MCF 10A (cell line): ENCODE results near the gene HES7. TPM values are rescaled to one million over a fixed set of nuclear protein-coding genes. Genes with fewer than 3 reads are reported as not detected.

Experiments used
- BruUV-seq: library from RNA; stranded (reverse); fragments of 400-500 nt; replicated peaks from 2 replicates; lab custom pipeline; 2021; lab: Mats Ljungman, UMichigan
- CTCF ChIA-PET: fragments of 300-600 bp; sonication (Branson Sonifier 250); formaldehyde crosslinking; extraction: SDS; loops from one replicate; lab custom pipeline; 2021; ENCODE audit warnings: antibody characterized with exemption, inconsistent platforms; lab: Yijun Ruan, JAX
- POLR2A ChIA-PET: fragments of 300-600, 350-650 bp; sonication (Branson Sonifier 250); formaldehyde crosslinking; extraction: SDS; loops from one replicate; lab custom pipeline; 2020; ENCODE audit warnings: antibody characterized with exemption, inconsistent platforms; lab: Yijun Ruan, JAX
- DNase-seq: peaks from one replicate; pipeline ENCODE4 v3.0.0-alpha.2; 2018; ENCODE audit not compliant: unreplicated experiment
- H3K27ac Mint-ChIP-seq: one replicate; pipeline ENCODE4 v1.8.0; 2022; ENCODE audit warnings: mild to moderate bottlenecking, low read depth, mixed read lengths; ENCODE audit not compliant: unreplicated experiment
- H3K27me3 Mint-ChIP-seq: one replicate; pipeline ENCODE4 v1.8.0; 2022; ENCODE audit warnings: mixed read lengths; ENCODE audit not compliant: insufficient read depth, unreplicated experiment
- H3K36me3 Mint-ChIP-seq: one replicate; pipeline ENCODE4 v1.8.0; 2022; ENCODE audit warnings: mild to moderate bottlenecking, moderate library complexity, mixed read lengths; ENCODE audit not compliant: insufficient read depth, unreplicated experiment
- H3K4me1 Mint-ChIP-seq: one replicate; pipeline ENCODE4 v1.8.0; 2022; ENCODE audit warnings: mixed read lengths; ENCODE audit not compliant: insufficient read depth, unreplicated experiment
- H3K4me3 Mint-ChIP-seq: one replicate; pipeline ENCODE4 v1.8.0; 2022; ENCODE audit warnings: mild to moderate bottlenecking, moderate library complexity, mixed read lengths; ENCODE audit not compliant: unreplicated experiment
- H3K9me3 Mint-ChIP-seq: one replicate; pipeline ENCODE4 v1.8.0; 2022; ENCODE audit warnings: mixed read lengths; ENCODE audit not compliant: unreplicated experiment
- CTCF ChIP-seq: fragments of 200-600 bp; IDR thresholded peaks from one replicate; pipeline ENCODE4 v1.8.0; 2022; ENCODE audit warnings: antibody characterized with exemption, mild to moderate bottlenecking; ENCODE audit not compliant: unreplicated experiment
- intact Hi-C: fragments of 100-400 bp; cut with micrococcal nuclease; formaldehyde crosslinking; loops from 2 replicates; pipeline ENCODE4 v1.14.1; 2022
- total RNA-seq: library from RNA; stranded (reverse); gene quantifications from 2 replicates; pipeline ENCODE4 v1.2.3, GENCODE V29; 2022

Gene HES7
- total RNA-seq, 1 experiment from 2014 or later: 5.9 TPM

- DNase-seq: peak; percentile 46
- intact Hi-C loops: loop anchor here (5.0 kb wide), 1 partner anchor 218 kb away; no protein-coding TSS in a partner anchor
- no TSS peak for BruUV-seq
- POLR2A ChIA-PET: interaction anchor here (1.8 kb wide), 1 partner anchor 35 kb away, joined by 6 read pairs; no protein-coding TSS in a partner anchor
- H3K9me3 Mint-ChIP-seq: no peaks in the 10 kb centered on the region
- H3K27me3 Mint-ChIP-seq: peaks cover 9% of the 10 kb centered on the region
- no peak overlapping the region for H3K4me3 Mint-ChIP-seq
- no peak for TF ChIP-seq CTCF
- no peak overlapping the region for H3K27ac Mint-ChIP-seq
- H3K36me3 Mint-ChIP-seq: peaks cover 4% of the 10 kb centered on the region
- CTCF ChIA-PET: interaction anchor here (0.9 to 6.2 kb wide), 13 partner anchors 9 to 101 kb away, joined by 3 to 44 read pairs (median 5); partner anchors contain the start of genes ALOXE3 and HES7
- peaks cover 12% of the 10 kb centered on the region for H3K4me1 Mint-ChIP-seq
Measured at GRCh38 chr17:8084250-8084649, 39.7 kb downstream of the HES7 start.

GRCh38 chr17:8082292-8082691, 41.6 kb downstream of the HES7 start:
- CTCF ChIA-PET: interaction anchor here (0.5 to 6.2 kb wide), 6 partner anchors 11 to 217 kb away, joined by 3 to 44 read pairs (median 13); partner anchors contain the start of gene ALOXE3
- POLR2A ChIA-PET: no interaction called here
- BruUV-seq: no TSS peak
- no peak for DNase-seq
- intact Hi-C loops: loop anchor here (5.0 kb wide), 1 partner anchor 220 kb away; no protein-coding TSS in a partner anchor
- Mint-ChIP-seq H3K9me3 (no peaks in the 10 kb centered on the region), H3K4me3 (no peak overlapping the region), H3K4me1 (peaks cover 10% of the 10 kb centered on the region), H3K36me3 (peaks cover 4% of the 10 kb centered on the region), H3K27me3 (no peaks in the 10 kb centered on the region), H3K27ac (no peak overlapping the region)
- no peak for TF ChIP-seq CTCF

- H3K4me3 Mint-ChIP-seq: no peak overlapping the region
- no peaks in the 10 kb centered on the region for H3K9me3 Mint-ChIP-seq
- no peaks in the 10 kb centered on the region for H3K27me3 Mint-ChIP-seq
Measured at GRCh38 chr17:8081876-8082275, 42.0 kb downstream of the HES7 start.

More at GRCh38 chr17:8081876-8082275, 42.0 kb downstream of the HES7 start:
- CTCF ChIA-PET: interaction anchor here (3.3 to 9.2 kb wide), 4 partner anchors 11 to 28 kb away, joined by 16 to 209 read pairs (median 34); no protein-coding TSS in a partner anchor
- TF ChIP-seq CTCF: no peak
- intact Hi-C loops: loop anchor here (5.0 kb wide), 1 partner anchor 220 kb away; no protein-coding TSS in a partner anchor
- H3K36me3 Mint-ChIP-seq: peaks cover 4% of the 10 kb centered on the region
- peaks cover 7% of the 10 kb centered on the region for H3K4me1 Mint-ChIP-seq
- BruUV-seq: no TSS peak
- H3K27ac Mint-ChIP-seq: no peak overlapping the region
- POLR2A ChIA-PET: no interaction called here
- no peak for DNase-seq
